AG09309 (cell line): ENCODE data around the gene BCL2L15.

ENCODE experiments used
- DNase-seq: peaks from one replicate; pipeline ENCODE4 v3.0.0-alpha.2; 2010; ENCODE audit warnings: low read depth
- H3K4me3 ChIP-seq: 2 replicates; pipeline ENCODE4 v1.5.1; 2011; ENCODE audit warnings: mild to moderate bottlenecking, low read depth, low read length, moderate library complexity; ENCODE audit not compliant: control insufficient read depth
- TF ChIP-seq, protein P1 (sequence below): IDR thresholded peaks from 2 replicates; pipeline ENCODE4 v1.5.1; 2011; ENCODE audit warnings: mild to moderate bottlenecking, low read depth, low read length, inconsistent platforms; ENCODE audit not compliant: insufficient read depth, control insufficient read depth; ENCODE audit errors: missing control alignments

Gene BCL2L15

DNA sequence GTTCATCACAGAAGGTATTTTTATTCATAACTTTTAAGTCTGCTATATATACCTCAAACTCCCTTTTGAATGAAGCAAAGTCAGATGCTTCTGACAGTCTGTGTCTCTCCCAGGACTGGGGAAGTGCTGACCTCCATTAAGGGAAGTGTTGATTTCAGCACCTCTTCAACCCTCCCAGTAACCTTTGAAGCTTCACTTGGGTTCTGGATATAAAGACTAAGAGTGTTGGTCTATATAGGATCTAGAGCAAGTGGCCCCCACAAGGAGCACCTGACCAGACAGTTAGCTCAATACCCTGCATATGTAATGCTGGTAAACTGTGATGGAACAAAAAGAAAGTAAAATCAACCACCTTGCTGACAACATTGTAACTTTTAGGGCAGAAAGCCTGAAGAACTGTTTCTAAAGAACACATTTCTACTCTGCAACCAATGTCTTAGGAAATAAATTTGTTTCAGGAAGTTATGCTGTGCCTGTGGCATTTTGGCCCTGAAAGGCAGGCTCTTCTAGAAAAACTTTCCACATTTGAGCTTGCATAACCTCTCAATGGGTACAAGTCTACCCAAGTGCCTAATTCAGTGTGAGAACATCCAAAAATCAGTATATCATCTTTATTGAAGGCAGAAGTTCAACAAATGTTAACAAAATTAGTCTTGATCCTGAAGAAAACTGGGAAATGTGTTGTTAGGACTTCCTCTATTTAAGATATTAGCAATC, 15.0 kb downstream of the BCL2L15 start:
- no peak overlapping the region for H3K4me3 ChIP-seq
- TF ChIP-seq, protein P1, sequence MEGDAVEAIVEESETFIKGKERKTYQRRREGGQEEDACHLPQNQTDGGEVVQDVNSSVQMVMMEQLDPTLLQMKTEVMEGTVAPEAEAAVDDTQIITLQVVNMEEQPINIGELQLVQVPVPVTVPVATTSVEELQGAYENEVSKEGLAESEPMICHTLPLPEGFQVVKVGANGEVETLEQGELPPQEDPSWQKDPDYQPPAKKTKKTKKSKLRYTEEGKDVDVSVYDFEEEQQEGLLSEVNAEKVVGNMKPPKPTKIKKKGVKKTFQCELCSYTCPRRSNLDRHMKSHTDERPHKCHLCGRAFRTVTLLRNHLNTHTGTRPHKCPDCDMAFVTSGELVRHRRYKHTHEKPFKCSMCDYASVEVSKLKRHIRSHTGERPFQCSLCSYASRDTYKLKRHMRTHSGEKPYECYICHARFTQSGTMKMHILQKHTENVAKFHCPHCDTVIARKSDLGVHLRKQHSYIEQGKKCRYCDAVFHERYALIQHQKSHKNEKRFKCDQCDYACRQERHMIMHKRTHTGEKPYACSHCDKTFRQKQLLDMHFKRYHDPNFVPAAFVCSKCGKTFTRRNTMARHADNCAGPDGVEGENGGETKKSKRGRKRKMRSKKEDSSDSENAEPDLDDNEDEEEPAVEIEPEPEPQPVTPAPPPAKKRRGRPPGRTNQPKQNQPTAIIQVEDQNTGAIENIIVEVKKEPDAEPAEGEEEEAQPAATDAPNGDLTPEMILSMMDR: no peak
- DNase-seq: no peak

GRCh38 chr1:113871597-113872113, 15.7 kb downstream of the BCL2L15 start, which contains the start of gene PTPN22:
Gene PTPN22 (minus strand): TSS chr1:113871712.
- no peak for DNase-seq
- TF ChIP-seq, protein P1: no peak
- H3K4me3 ChIP-seq: no peak within 1 kb of the TSS

DNA sequence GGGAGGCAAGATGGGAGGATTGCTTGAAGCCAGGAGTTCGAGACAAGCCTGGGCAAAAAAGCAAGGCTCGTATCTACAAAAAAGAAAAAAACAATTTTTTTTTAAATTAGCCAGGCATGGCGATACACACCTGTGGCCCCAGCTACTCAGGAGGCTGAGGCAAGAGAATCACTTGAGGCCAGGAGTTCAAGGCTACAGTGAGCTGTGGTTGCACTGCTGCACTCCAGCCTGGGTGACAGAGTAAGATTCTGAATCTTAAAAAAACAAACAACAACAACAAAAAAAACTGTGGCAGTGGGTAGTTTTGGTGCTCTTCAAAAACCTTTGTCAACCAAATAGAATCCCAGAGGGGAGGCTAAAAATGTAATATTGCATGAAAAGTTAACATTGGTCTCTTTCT, 16.6 kb downstream of the BCL2L15 start:
- H3K4me3 ChIP-seq: no peak overlapping the region
- TF ChIP-seq, protein P1: no peak
- DNase-seq: no peak

DNA sequence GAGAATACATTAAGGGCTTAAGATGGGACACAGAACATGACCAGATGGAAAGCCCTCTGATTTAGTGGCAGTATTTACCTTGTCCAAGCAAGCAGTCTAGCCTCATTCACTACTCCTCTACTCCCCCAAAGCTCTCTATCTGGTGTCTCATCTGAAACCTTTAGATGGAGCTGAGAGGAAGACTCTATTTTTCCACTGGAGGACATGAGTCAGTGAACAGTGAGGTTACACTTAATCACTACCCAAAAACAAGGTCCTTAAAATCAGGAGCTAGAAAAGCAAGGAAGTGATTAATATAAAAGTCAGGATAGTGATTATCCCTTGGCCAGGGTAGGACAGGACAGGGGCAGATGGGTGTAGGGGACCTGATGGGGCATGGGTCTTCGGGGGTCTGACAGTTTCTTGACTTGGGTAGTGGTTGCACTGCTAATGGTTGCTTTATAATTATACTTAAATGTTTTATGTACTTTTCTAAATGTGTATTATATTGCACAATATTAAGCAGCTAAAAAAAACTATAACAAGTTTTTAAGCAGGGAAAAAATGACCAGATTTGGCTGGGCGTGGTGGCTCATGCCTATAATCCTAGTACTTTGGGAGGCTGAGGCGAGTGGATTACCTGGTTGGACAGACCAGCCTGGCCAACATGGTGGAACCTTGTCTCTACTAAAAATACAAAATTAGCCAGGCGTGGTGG, 18.8 kb downstream of the BCL2L15 start:
- TF ChIP-seq, protein P1: no peak
- H3K4me3 ChIP-seq: no peak overlapping the region
- DNase-seq: no peak

DNA sequence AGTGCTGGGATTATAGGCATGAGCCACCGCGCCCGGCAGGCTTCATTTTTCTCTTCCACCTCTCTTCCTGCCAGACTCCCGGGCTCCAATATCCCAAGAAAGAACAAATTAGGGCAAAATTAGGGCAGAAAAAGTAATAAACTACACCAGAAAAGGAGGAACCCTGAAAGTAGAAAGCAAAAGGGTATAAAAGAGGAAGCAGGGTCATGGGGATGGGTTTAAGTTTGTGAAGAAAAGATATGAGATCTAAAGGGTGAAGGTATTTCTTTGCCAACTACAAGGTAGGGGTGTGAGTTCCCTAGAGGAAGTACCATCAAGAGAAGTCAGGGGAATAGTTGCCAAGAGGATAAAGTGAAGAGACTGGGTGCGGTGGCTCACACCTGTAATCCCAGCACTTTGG, 25.7 kb downstream of the BCL2L15 start:
- H3K4me3 ChIP-seq: no peak overlapping the region
- TF ChIP-seq, protein P1: no peak
- no peak for DNase-seq

DNA sequence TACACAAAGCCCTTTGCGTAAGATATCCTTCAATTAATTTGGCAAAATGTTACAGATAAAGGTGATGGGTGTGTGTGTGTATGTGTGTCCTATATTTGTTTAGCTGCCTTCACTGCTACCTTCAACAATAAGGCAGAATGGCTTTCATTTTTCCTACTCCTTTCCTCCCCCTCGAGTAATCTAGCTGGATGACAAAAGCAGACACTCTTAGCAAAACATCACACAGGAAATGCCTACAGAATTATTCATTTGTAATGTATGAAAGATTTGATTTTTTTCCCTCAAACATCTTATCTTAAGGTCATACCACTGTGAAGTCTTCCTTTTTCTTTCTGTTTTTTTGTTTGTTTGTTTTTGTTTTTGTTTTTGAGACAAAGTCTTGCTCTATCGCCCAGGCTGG, 26.5 kb downstream of the BCL2L15 start:
- H3K4me3 ChIP-seq: no peak overlapping the region
- TF ChIP-seq, protein P1: no peak
- DNase-seq: peak; percentile 33
